GM18507 (cell line): ENCODE measurements around the gene PANX1.

Experiments used
- DNase-seq: peaks from one replicate; pipeline ENCODE4 v3.0.0; 2011; ENCODE audit warnings: low read depth; ENCODE audit not compliant: insufficient read length; ENCODE audit errors: extremely low spot score
- FAIRE-seq: peaks from 2 replicates; lab custom pipeline; 2011; peaks lifted over from hg19 to GRCh38; lab: Jason Lieb, UNC

The PANX1 gene

GRCh38 chr11:94217705-94218104, 89.1 kb downstream of the PANX1 start:
- FAIRE-seq = no peak
- DNase-seq = no peak

- FAIRE-seq = no peak
- no peak for DNase-seq
Measured at GRCh38 chr11:94218372-94218771, 89.7 kb downstream of the PANX1 start.

GRCh38 chr11:94219771-94220170, 91.1 kb downstream of the PANX1 start:
- DNase-seq = no peak
- FAIRE-seq = no peak

GRCh38 chr11:94224078-94224477, 95.4 kb downstream of the PANX1 start:
- DNase-seq (no peak), FAIRE-seq (no peak)
